Anterior cingulate cortex (tissue), 58 donors: ENCODE results near the gene SKIC3.

Experiments used
- DNase-seq, 58 donors: peaks; one replicate each; lab custom pipeline; 2025; lab: John Stamatoyannopoulos, UW

Gene SKIC3

DNA sequence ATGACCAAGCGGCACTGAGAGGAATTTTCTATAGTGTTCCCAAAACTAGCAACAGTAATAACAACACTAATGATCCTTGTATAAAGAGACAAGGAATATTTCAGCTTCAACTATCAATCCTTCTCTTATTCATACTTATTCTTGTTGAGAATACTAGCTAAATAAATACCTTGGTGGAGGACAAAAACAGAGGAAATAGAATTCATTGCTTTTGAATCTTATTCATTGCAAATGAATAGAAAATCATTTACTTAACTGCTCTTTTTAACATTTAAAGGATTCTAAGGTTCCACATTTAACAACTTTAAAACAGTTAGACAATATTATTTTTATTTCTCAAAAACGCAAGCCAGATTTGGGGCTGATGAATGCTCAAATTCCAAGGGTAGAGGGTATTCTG lies 22.4 kb downstream of the SKIC3 start:
- no peak for DNase-seq

DNA sequence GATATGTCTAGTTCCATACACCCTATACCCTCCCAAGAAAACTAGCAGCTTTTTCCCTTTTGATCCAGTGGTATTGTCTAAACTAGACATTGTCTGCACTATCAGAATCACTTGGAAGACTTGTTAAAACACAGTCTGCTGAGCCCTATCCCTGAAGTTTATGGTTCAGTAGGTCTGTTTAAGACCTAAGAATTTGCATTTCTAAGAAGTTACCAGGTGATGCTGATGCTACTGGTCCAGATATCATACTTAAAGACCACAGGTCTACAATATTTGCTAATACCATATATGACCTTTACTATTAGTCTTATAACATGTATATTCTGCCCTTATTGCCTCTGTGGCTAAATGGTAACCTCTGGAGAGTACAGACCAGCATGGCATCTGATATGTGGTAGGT lies 23.3 kb downstream of the SKIC3 start:
- DNase-seq: no peak

DNA sequence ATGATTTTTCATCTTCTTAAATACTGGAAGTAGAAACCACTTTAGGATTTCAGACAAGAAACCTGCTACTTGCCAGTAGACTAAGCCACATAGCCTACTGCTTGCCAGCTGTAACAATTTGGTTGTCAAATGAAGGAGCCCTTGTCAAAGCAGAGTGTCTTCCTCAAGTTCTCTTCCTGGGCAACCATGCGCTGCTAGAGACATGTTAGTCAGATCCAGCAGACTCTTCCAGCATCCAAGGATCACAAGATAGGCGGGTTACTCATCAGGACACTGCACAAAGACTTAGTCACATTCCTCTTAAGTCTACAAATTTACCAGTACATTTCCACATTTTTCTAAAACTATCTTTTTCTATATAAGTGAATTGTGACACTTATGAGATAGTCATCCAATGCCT lies 24.4 kb downstream of the SKIC3 start:
- DNase-seq: peak in 12 of 58 donors; percentile 1 to 45 (median 7)

DNA sequence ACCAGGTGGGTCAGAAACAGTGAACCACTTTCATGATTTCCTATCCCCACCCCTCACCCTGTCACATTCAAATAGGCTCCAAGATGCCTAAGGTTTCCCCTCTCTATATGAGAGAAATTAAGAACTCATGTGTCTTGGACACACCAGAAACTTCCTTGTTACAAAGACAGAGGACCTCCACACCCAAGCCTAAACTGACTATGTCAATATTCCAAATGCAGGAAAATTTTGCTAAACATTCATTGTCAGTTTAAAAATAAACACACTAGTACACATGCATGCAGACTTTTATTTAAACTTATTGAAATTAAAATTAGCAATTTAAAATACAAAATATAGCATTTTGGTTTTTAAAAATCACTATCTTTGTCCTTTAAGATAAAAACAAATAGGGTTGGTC lies 26.2 kb downstream of the SKIC3 start:
- DNase-seq: no peak

DNA sequence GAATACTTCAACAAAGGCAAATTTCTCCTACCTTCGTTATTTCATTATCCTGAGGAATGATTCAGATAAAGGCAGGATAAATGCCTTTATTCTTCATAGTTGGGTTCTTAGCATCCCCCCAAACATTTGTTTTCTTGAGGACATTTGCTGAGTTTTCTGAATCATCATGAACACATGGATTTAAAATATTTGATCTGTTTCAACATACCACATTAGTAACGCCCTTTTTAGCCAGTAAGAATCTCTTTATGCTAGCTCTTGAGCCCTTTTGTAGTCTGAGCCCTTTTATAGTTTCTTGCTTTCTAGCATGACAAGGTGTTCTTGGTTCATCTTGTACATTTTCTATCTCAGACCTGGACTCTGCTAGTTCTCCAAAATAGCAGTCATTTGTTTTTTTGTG lies 27.9 kb downstream of the SKIC3 start:
- no peak for DNase-seq

DNA sequence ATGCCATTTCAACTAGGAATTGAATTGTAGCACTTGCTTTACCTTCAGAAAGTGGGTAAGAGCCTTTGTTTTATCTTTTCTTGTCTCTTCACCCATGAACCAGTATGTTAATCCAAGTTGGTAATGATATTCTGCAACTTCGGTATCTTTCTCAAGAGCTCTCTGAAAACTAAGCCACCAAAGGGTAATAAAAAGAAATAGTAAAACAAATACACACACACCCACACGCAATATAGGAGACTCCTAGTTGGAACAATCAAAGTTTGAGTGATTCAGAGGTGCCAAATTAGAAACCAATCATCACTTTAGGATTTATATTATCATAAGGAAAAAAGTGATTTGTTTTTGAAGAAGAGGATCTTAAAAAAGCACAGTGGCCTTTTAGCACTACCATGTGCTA lies 30.4 kb downstream of the SKIC3 start:
- no peak for DNase-seq

DNA sequence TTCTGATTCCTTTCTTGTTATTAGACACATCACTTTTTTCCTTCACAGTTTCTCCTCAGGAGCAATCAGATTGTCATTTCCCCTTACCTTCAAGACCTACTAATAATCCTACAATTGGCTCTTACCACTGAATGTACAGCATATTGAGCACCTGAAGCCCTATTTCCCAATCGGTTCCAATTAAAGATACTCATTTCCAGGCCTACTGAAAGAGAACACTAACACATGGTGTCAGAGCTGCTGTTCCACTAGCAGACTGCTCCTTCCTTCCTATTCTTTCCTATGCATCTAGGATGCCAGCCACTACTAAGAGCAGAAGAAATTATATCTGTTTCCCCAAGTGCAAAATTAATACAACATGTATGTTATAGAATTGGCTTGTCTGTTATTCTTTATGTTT lies 34.6 kb downstream of the SKIC3 start:
- DNase-seq: no peak

DNA sequence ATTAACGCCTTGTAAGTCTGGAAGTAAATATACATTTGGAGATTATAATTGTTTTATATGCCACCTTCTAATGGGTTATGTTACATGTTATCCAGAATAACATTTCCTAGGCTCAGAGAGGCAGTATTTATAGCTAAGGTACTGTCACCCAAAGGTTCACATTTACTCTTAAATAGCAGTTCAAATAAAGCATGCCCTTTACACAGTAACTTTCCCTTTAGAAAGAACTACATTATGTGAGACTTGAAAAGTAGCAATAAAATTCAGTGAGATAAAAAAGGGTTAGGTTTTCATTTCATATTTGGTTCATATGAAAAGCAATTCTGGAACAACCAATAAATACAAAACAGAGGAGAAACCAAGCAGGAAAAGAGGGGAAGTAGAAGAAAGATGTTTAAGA lies 35.1 kb downstream of the SKIC3 start:
- DNase-seq: no peak

DNA sequence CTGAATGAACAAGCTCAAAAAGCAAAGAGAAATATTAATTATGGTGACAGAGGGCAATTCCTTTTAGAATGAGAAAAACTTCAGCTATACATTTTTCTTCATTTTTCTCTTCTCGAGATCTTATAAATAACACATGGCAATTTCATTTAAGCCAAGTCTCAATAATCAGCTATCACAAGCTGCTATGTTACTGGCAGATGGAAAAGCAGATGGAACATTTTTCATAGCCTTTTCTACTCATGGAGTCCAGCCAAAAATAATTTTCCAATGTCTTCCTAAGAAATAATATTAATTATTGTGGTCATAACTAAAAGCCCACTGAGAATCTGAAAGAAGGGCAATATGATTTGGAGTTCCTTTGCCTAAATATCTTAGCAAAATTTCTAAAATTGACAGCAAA lies 35.6 kb downstream of the SKIC3 start:
- DNase-seq: no peak

DNA sequence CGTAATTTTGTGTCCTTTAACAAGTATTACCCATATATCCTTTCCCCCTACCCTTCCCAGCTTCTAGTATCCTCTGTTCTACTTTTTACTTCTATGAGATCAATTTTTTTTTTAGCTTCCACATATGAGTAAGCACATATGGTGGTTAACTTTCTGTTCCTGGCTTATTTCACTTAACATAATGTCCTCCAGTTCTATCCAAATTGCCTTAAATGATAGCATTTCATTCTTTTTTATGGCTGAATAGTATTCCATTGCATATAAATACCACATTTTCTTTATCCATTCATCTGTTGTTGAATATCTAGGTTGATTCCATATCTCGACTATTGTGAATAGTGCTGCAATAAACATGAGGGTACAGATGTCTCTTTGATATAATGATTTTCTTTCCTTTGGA lies 36.4 kb downstream of the SKIC3 start:
- DNase-seq: no peak

DNA sequence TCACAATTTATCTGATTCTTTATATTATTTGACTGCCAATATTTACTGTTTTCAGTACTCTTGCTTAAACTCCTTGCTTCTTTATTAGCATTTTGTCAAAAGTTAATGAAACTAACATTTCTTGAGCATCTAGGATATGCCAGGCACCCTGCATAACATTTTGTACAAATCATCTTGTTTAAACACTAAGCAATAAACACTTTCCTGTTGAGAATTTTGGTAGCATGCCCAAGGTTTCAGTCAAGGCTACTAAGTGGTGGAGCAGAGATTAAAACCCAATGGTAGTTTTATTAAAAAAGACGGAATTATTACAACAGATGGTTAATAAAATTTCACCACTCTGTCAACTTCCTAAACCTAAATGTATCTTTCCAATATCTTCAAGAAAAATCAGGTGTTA lies 43.2 kb downstream of the SKIC3 start:
- no peak for DNase-seq

DNA sequence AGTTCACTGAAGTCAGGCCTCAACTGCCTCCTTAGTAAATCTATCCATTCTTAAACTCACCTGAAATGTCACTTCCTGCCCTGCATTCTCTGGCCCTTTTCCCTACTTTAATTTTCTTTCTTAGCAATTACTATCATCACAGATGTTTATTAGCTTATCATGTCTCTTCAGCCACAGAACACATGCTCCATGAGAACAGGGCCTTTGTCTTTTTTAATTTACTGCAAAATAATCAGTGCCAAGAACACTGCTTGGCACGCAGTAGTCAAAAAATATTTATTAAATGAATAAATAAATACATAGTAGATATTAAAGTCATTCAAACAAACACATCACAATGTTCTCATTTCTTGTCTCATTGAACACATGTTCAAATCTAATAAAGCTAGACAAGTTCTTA lies 46.2 kb downstream of the SKIC3 start:
- DNase-seq: no peak
